ENCODE data around the gene PRDM11.

PRDM11 gene

GRCh38 chr11:45252134-45252856, 105.9 kb downstream of the PRDM11 start:
- H3K9me3 ChIP-seq (ENCODE audit: insufficient read depth, low read length, severe bottlenecking): no peaks in the 10 kb centered on the region
- H4K20me1 ChIP-seq (ENCODE audit: insufficient read depth, low read length): no peaks in the 10 kb centered on the region
- peak; percentile 28 for DNase-seq
- H3K79me2 ChIP-seq (ENCODE audit: insufficient read depth, low read length): no peaks in the 10 kb centered on the region
- H3K36me3 ChIP-seq (ENCODE audit: insufficient read depth, low read length): no peaks in the 10 kb centered on the region
- peak; percentile 77 for ATAC-seq (ENCODE audit: insufficient read depth, low read depth)
- no peak overlapping the region for H3K4me3 ChIP-seq (ENCODE audit: low read depth in 1 of 2, low read length in 2 of 2)
- H3K4me2 ChIP-seq (ENCODE audit: insufficient read depth, low read length): no peak overlapping the region
- peaks cover 12% of the 10 kb centered on the region for H3K27me3 ChIP-seq (ENCODE audit: insufficient read depth, low read length, poor library complexity)
- H2AFZ ChIP-seq (ENCODE audit: low read depth, low read length): no peak overlapping the region
- no peak overlapping the region for H3K9ac ChIP-seq (ENCODE audit: low read depth, low read length)
- no peak overlapping the region for H3K27ac ChIP-seq (ENCODE audit: low read length)
- H3K4me1 ChIP-seq (ENCODE audit: insufficient read depth, low read length): no peaks in the 10 kb centered on the region
- TF ChIP-seq EZH2 (IDR thresholded peaks at IDR 0.05; ENCODE audit: borderline replicate concordance, low read depth, low read length, severe bottlenecking) (no peak), CTCF (IDR thresholded peaks at IDR 0.05; ENCODE audit: borderline replicate concordance, extremely low read depth, low read length, poor library complexity, severe bottlenecking) (peak; percentile 67)

- H3K27ac ChIP-seq (ENCODE audit: low read length): no peak overlapping the region
- no peak overlapping the region for H3K4me2 ChIP-seq (ENCODE audit: insufficient read depth, low read length)
- ATAC-seq (ENCODE audit: insufficient read depth, low read depth) (no peak), DNase-seq (no peak)
- no peaks in the 10 kb centered on the region for H3K36me3 ChIP-seq (ENCODE audit: insufficient read depth, low read length)
- TF ChIP-seq CTCF (IDR thresholded peaks at IDR 0.05; ENCODE audit: borderline replicate concordance, extremely low read depth, low read length, poor library complexity, severe bottlenecking) (no peak), EZH2 (IDR thresholded peaks at IDR 0.05; ENCODE audit: borderline replicate concordance, low read depth, low read length, severe bottlenecking) (no peak)
- H3K79me2 ChIP-seq (ENCODE audit: insufficient read depth, low read length): no peaks in the 10 kb centered on the region
- no peak overlapping the region for H3K9ac ChIP-seq (ENCODE audit: low read depth, low read length)
- no peaks in the 10 kb centered on the region for H3K4me1 ChIP-seq (ENCODE audit: insufficient read depth, low read length)
- peaks cover 10% of the 10 kb centered on the region for H3K27me3 ChIP-seq (ENCODE audit: insufficient read depth, low read length, poor library complexity)
- no peak overlapping the region for H2AFZ ChIP-seq (ENCODE audit: low read depth, low read length)
- no peaks in the 10 kb centered on the region for H4K20me1 ChIP-seq (ENCODE audit: insufficient read depth, low read length)
- no peak overlapping the region for H3K4me3 ChIP-seq (ENCODE audit: low read depth in 1 of 2, low read length in 2 of 2)
- no peaks in the 10 kb centered on the region for H3K9me3 ChIP-seq (ENCODE audit: insufficient read depth, low read length, severe bottlenecking)
Observed at GRCh38 chr11:45252877-45253276, 106.4 kb downstream of the PRDM11 start.

- H3K27ac ChIP-seq (ENCODE audit: low read length): no peak overlapping the region
- peaks cover 14% of the 10 kb centered on the region for H3K27me3 ChIP-seq (ENCODE audit: insufficient read depth, low read length, poor library complexity)
- H3K79me2 ChIP-seq (ENCODE audit: insufficient read depth, low read length): no peaks in the 10 kb centered on the region
- H3K9me3 ChIP-seq (ENCODE audit: insufficient read depth, low read length, severe bottlenecking): no peaks in the 10 kb centered on the region
- no peak overlapping the region for H2AFZ ChIP-seq (ENCODE audit: low read depth, low read length)
- no peak overlapping the region for H3K9ac ChIP-seq (ENCODE audit: low read depth, low read length)
- H4K20me1 ChIP-seq (ENCODE audit: insufficient read depth, low read length): no peaks in the 10 kb centered on the region
- H3K4me2 ChIP-seq (ENCODE audit: insufficient read depth, low read length): no peak overlapping the region
- TF ChIP-seq CTCF (IDR thresholded peaks at IDR 0.05; ENCODE audit: borderline replicate concordance, extremely low read depth, low read length, poor library complexity, severe bottlenecking) (no peak), EZH2 (IDR thresholded peaks at IDR 0.05; ENCODE audit: borderline replicate concordance, low read depth, low read length, severe bottlenecking) (no peak)
- DNase-seq: no peak
- H3K36me3 ChIP-seq (ENCODE audit: insufficient read depth, low read length): no peaks in the 10 kb centered on the region
- no peak overlapping the region for H3K4me3 ChIP-seq (ENCODE audit: low read depth in 1 of 2, low read length in 2 of 2)
- no peaks in the 10 kb centered on the region for H3K4me1 ChIP-seq (ENCODE audit: insufficient read depth, low read length)
- ATAC-seq (ENCODE audit: insufficient read depth, low read depth): no peak
Observed at GRCh38 chr11:45253640-45254039, 107.2 kb downstream of the PRDM11 start.

Data from DND-41 (cell line).